ENCODE data around the gene ATIC.

Gene ATIC

GRCh38 chr2:215396595-215397313, 84.9 kb downstream of the ATIC start:
- no peak for DNase-seq (ENCODE audit: low read depth)
- H3K4me3 ChIP-seq (ENCODE audit: low read length), result no peak overlapping the region
- TF ChIP-seq, protein P1, sequence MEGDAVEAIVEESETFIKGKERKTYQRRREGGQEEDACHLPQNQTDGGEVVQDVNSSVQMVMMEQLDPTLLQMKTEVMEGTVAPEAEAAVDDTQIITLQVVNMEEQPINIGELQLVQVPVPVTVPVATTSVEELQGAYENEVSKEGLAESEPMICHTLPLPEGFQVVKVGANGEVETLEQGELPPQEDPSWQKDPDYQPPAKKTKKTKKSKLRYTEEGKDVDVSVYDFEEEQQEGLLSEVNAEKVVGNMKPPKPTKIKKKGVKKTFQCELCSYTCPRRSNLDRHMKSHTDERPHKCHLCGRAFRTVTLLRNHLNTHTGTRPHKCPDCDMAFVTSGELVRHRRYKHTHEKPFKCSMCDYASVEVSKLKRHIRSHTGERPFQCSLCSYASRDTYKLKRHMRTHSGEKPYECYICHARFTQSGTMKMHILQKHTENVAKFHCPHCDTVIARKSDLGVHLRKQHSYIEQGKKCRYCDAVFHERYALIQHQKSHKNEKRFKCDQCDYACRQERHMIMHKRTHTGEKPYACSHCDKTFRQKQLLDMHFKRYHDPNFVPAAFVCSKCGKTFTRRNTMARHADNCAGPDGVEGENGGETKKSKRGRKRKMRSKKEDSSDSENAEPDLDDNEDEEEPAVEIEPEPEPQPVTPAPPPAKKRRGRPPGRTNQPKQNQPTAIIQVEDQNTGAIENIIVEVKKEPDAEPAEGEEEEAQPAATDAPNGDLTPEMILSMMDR (conservative IDR thresholded peaks at IDR 0.05; ENCODE audit: low read depth, low read length), result no peak

- no peak for DNase-seq (ENCODE audit: low read depth)
- no peak overlapping the region for H3K4me3 ChIP-seq (ENCODE audit: low read length)
- TF ChIP-seq, protein P1 (conservative IDR thresholded peaks at IDR 0.05; ENCODE audit: low read depth, low read length), result no peak
Measured at GRCh38 chr2:215397632-215398341, 85.9 kb downstream of the ATIC start.

DNA sequence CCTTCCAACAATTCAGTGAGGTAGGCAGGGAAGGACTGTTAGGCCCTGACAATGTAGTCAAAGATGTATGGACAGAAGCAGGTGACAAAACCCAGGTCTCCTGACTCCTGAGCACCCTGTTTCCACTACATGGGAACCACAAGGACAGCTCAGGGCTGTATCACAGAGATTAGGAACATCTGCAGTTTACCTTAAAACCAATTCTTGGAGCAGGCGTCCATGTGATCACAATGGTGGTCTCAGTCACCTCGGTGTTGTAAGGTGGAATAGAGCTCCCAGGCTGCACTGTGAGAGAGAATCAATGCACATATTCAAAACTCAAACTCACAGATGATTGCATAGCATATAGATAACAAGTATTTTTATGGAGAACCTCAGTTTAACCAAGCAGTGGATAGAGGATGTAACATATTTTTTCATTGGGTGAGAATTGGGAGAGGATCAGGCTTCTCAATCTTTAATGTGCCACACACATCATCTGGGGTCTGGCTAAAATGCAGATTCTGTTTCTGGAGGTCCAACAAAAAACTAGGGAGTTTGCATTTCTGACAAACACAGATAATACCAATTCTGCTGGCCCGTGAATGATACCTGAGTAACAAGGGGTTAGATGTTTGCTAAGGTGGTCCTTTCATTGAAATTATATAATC, 87.3 kb downstream of the ATIC start:
- TF ChIP-seq, protein P1 (conservative IDR thresholded peaks at IDR 0.05; ENCODE audit: low read depth, low read length), result no peak
- H3K4me3 ChIP-seq (ENCODE audit: low read length), result no peak overlapping the region
- no peak for DNase-seq (ENCODE audit: low read depth)
